ENCODE data around the gene SSU72.

Gene SSU72

GRCh38 chr1:1602968-1603506 is 28.4 kb upstream of the SSU72 start:
- Histone ChIP-seq H4K20me1 (ENCODE audit: low read depth, low read length) (no peaks in the 10 kb centered on the region), H3K27me3 (ENCODE audit: low read length) (no peaks in the 10 kb centered on the region), H2AFZ (ENCODE audit: low read depth, low read length, severe bottlenecking) (no peak overlapping the region), H3K9me3 (ENCODE audit: insufficient read depth, low read length) (no peaks in the 10 kb centered on the region), H3K27ac (ENCODE audit: low read depth, low read length) (no peak overlapping the region), H3K9me2 (replicated peaks; ENCODE audit: insufficient read depth, low read length) (no peaks in the 10 kb centered on the region), H3K4me2 (ENCODE audit: low read depth, low read length, poor library complexity, severe bottlenecking) (no peak overlapping the region), H3K79me2 (ENCODE audit: insufficient read depth, low read length) (no peaks in the 10 kb centered on the region), H3K4me3 (ENCODE audit: insufficient read depth, low read length, poor library complexity, severe bottlenecking) (no peak overlapping the region), H3K9ac (ENCODE audit: low read length) (no peak overlapping the region), H3K36me3 (ENCODE audit: low read length) (no peaks in the 10 kb centered on the region), H3F3A (ENCODE audit: insufficient read depth) (no peaks in the 10 kb centered on the region)
- TF ChIP-seq EZH2phosphoT487 (conservative IDR thresholded peaks at IDR 0.05; ENCODE audit: low read length) = no peak
- TF ChIP-seq CTCF (IDR thresholded peaks at IDR 0.05; ENCODE audit: insufficient read depth, low read length, poor library complexity, severe bottlenecking) = no peak

GRCh38 chr1:1602304-1602967 is 27.8 kb upstream of the SSU72 start:
- Histone ChIP-seq H4K20me1 (ENCODE audit: low read depth, low read length) (no peaks in the 10 kb centered on the region), H3K27me3 (ENCODE audit: low read length) (no peaks in the 10 kb centered on the region), H3K9ac (ENCODE audit: low read length) (no peak overlapping the region), H3K9me3 (ENCODE audit: insufficient read depth, low read length) (no peaks in the 10 kb centered on the region), H3K4me2 (ENCODE audit: low read depth, low read length, poor library complexity, severe bottlenecking) (no peak overlapping the region), H3K9me2 (replicated peaks; ENCODE audit: insufficient read depth, low read length) (no peaks in the 10 kb centered on the region), H3K4me3 (ENCODE audit: insufficient read depth, low read length, poor library complexity, severe bottlenecking) (no peak overlapping the region), H3K79me2 (ENCODE audit: insufficient read depth, low read length) (no peaks in the 10 kb centered on the region), H3K36me3 (ENCODE audit: low read length) (no peaks in the 10 kb centered on the region), H3F3A (ENCODE audit: insufficient read depth) (no peaks in the 10 kb centered on the region), H2AFZ (ENCODE audit: low read depth, low read length, severe bottlenecking) (no peak overlapping the region), H3K27ac (ENCODE audit: low read depth, low read length) (no peak overlapping the region)
- TF ChIP-seq EZH2phosphoT487 (conservative IDR thresholded peaks at IDR 0.05; ENCODE audit: low read length) = no peak
- TF ChIP-seq CTCF (IDR thresholded peaks at IDR 0.05; ENCODE audit: insufficient read depth, low read length, poor library complexity, severe bottlenecking) = no peak

GRCh38 chr1:1601564-1602303 is 27.1 kb upstream of the SSU72 start:
- no peak overlapping the region for H2AFZ ChIP-seq (ENCODE audit: low read depth, low read length, severe bottlenecking)
- no peaks in the 10 kb centered on the region for H3K79me2 ChIP-seq (ENCODE audit: insufficient read depth, low read length)
- TF ChIP-seq CTCF (IDR thresholded peaks at IDR 0.05; ENCODE audit: insufficient read depth, low read length, poor library complexity, severe bottlenecking) (no peak), EZH2phosphoT487 (conservative IDR thresholded peaks at IDR 0.05; ENCODE audit: low read length) (no peak)
- no peak overlapping the region for H3K4me2 ChIP-seq (ENCODE audit: low read depth, low read length, poor library complexity, severe bottlenecking)
- no peaks in the 10 kb centered on the region for H3K36me3 ChIP-seq (ENCODE audit: low read length)
- H3K9me2 ChIP-seq (replicated peaks; ENCODE audit: insufficient read depth, low read length) = no peaks in the 10 kb centered on the region
- H4K20me1 ChIP-seq (ENCODE audit: low read depth, low read length) = no peaks in the 10 kb centered on the region
- no peak overlapping the region for H3K9ac ChIP-seq (ENCODE audit: low read length)
- no peaks in the 10 kb centered on the region for H3F3A ChIP-seq (ENCODE audit: insufficient read depth)
- H3K9me3 ChIP-seq (ENCODE audit: insufficient read depth, low read length) = no peaks in the 10 kb centered on the region
- no peak overlapping the region for H3K4me3 ChIP-seq (ENCODE audit: insufficient read depth, low read length, poor library complexity, severe bottlenecking)
- no peaks in the 10 kb centered on the region for H3K27me3 ChIP-seq (ENCODE audit: low read length)
- no peak overlapping the region for H3K27ac ChIP-seq (ENCODE audit: low read depth, low read length)
